ENCODE results near the gene UBE2D2. TPM values are rescaled to one million over a fixed set of nuclear protein-coding genes. Genes with fewer than 3 reads are reported as not detected.
A peak's percentile ranks its signal among the peaks of the same experiment; 100 is the strongest.

Gene UBE2D2
- total and polyA plus RNA-seq, 4 donors = 84.1 to 97.8 (median 91.2) TPM

GRCh38 chr5:139669662-139670368 is 108.7 kb downstream of the UBE2D2 start:
- Histone ChIP-seq H3K4me3 (no peak overlapping the region), H3K4me1 (ENCODE audit: control insufficient read depth in 5 of 5, insufficient read depth in 5 of 5, low read length in 5 of 5) (peaks cover 6 to 54% (median 26%) of the 10 kb centered on the region in 5 donors), H3K27me3 (ENCODE audit: control insufficient read depth in 3 of 3, insufficient read depth in 3 of 3, low read length in 2 of 3) (no peaks in the 10 kb centered on the region), H3K9me3 (ENCODE audit: control insufficient read depth in 4 of 4, insufficient read depth in 3 of 4, low read length in 3 of 4) (no peaks in the 10 kb centered on the region), H3K27ac (ENCODE audit: low read depth in 1 of 2, low read length in 1 of 2) (peak overlapping the region; percentile 7 to 95), H3K36me3 (ENCODE audit: control insufficient read depth in 4 of 4, insufficient read depth in 4 of 4, low read length in 4 of 4) (no peaks in the 10 kb centered on the region), H3K9ac (ENCODE audit: insufficient read depth in 1 of 2, low read length in 2 of 2) (no peak overlapping the region)
- ATAC-seq (ENCODE audit: insufficient read depth, low FRiP score) (no peak), DNase-seq (peak; percentile 62 to 78 (median 74))
- 35 to 48% methylated on average over 23 of the region's 23 CpGs for WGBS, 2 donors
- TF ChIP-seq CTCF (IDR thresholded peaks at IDR 0.05; ENCODE audit: control extremely low read depth, extremely low read depth) = no peak

- H3K4me3 ChIP-seq = no peak overlapping the region
- DNase-seq = peak in 1 of 3 donors; percentile 35
Observed at GRCh38 chr5:139670369-139671095, 109.4 kb downstream of the UBE2D2 start.

GRCh38 chr5:139671096-139671841 is 110.1 kb downstream of the UBE2D2 start:
- H3K9ac ChIP-seq (ENCODE audit: insufficient read depth in 1 of 2, low read length in 2 of 2) = no peak overlapping the region
- H3K4me1 ChIP-seq (ENCODE audit: control insufficient read depth in 5 of 5, insufficient read depth in 5 of 5, low read length in 5 of 5) = peaks cover 6 to 54% (median 26%) of the 10 kb centered on the region in 5 donors
- no peaks in the 10 kb centered on the region for H3K9me3 ChIP-seq (ENCODE audit: control insufficient read depth in 4 of 4, insufficient read depth in 3 of 4, low read length in 3 of 4)
- H3K27me3 ChIP-seq (ENCODE audit: control insufficient read depth in 3 of 3, insufficient read depth in 3 of 3, low read length in 2 of 3) = no peaks in the 10 kb centered on the region
- H3K27ac ChIP-seq (ENCODE audit: low read depth in 1 of 2, low read length in 1 of 2) = peak overlapping the region; percentile 36 to 95
- DNase-seq (peak in 1 of 3 donors; percentile 29), ATAC-seq (ENCODE audit: insufficient read depth, low FRiP score) (no peak)
- H3K4me3 ChIP-seq = no peak overlapping the region
- H3K36me3 ChIP-seq (ENCODE audit: control insufficient read depth in 4 of 4, insufficient read depth in 4 of 4, low read length in 4 of 4) = no peaks in the 10 kb centered on the region
- WGBS, 2 donors = 27 to 42% methylated on average over 19 to 20 of the region's 20 CpGs
- TF ChIP-seq CTCF (IDR thresholded peaks at IDR 0.05; ENCODE audit: control extremely low read depth, extremely low read depth) = no peak

More at GRCh38 chr5:139670369-139671095, 109.4 kb downstream of the UBE2D2 start:
- no peaks in the 10 kb centered on the region for H3K9me3 ChIP-seq (ENCODE audit: control insufficient read depth in 4 of 4, insufficient read depth in 3 of 4, low read length in 3 of 4)
- no peaks in the 10 kb centered on the region for H3K27me3 ChIP-seq (ENCODE audit: control insufficient read depth in 3 of 3, insufficient read depth in 3 of 3, low read length in 2 of 3)
- no peak for TF ChIP-seq CTCF (IDR thresholded peaks at IDR 0.05; ENCODE audit: control extremely low read depth, extremely low read depth)
- H3K4me1 ChIP-seq (ENCODE audit: control insufficient read depth in 5 of 5, insufficient read depth in 5 of 5, low read length in 5 of 5) = peaks cover 6 to 54% (median 26%) of the 10 kb centered on the region in 5 donors
- no peak for ATAC-seq (ENCODE audit: insufficient read depth, low FRiP score)
- H3K9ac ChIP-seq (ENCODE audit: insufficient read depth in 1 of 2, low read length in 2 of 2) = no peak overlapping the region
- H3K27ac ChIP-seq (ENCODE audit: low read depth in 1 of 2, low read length in 1 of 2) = peak overlapping the region; percentile 7 to 95
- H3K36me3 ChIP-seq (ENCODE audit: control insufficient read depth in 4 of 4, insufficient read depth in 4 of 4, low read length in 4 of 4) = no peaks in the 10 kb centered on the region
- 39 to 67% methylated on average over 16 of the region's 16 CpGs for WGBS, 2 donors

Measured in lung (tissue), 12 donors.